Upper lobe of left lung (tissue), 4 donors: ENCODE measurements around the gene TASOR2.

ENCODE experiments used
- CTCF ChIP-seq, 6 experiments: fragments of 450-650 bp in 4 of 6; fragments of 200-600 bp in 2 of 6; sonication (generic) in 2 of 6; IDR thresholded peaks; one replicate each; pipeline ENCODE4 v1.5.1; 2016 to 2019; ENCODE audit warnings: antibody characterized with exemption in 6 of 6
- EP300 ChIP-seq, 4 donors: sonication (generic); formaldehyde crosslinking; IDR thresholded peaks; one replicate each; pipeline ENCODE4 v1.5.1; 2017; ENCODE audit warnings: antibody characterized with exemption in 4 of 4, control low read depth in 2 of 4
- POLR2A ChIP-seq, 4 donors: fragments of 450-650 bp; IDR thresholded peaks; one replicate each; pipeline ENCODE4 v1.5.1; 2016 to 2017; ENCODE audit warnings: antibody characterized with exemption in 4 of 4, mild to moderate bottlenecking in 2 of 4
- POLR2AphosphoS5 ChIP-seq, 2 donors: sonication (generic); formaldehyde crosslinking; IDR thresholded peaks; one replicate each; pipeline ENCODE4 v1.5.1; 2017; ENCODE audit warnings: antibody characterized with exemption in 2 of 2

- no peak for TF ChIP-seq CTCF (IDR thresholded peaks at IDR 0.05)
- TF ChIP-seq POLR2AphosphoS5 (IDR thresholded peaks at IDR 0.05), result no peak
- no peak for TF ChIP-seq POLR2A (IDR thresholded peaks at IDR 0.05)
- no peak for TF ChIP-seq EP300 (IDR thresholded peaks at IDR 0.05)
Measured at GRCh38 chr10:5688587-5688986, 3.9 kb downstream of the TASOR2 start.
